Erythroblast (primary cell): ENCODE data around the gene HIC1.

ENCODE experiments used
- DNase-seq, 2 experiments: peaks; one replicate each; lab custom pipeline; 2025; lab: John Stamatoyannopoulos, UW
- GATA1 ChIP-seq: IDR thresholded peaks from 2 replicates; pipeline ENCODE4 v1.6.1; 2011; ENCODE audit warnings: low read depth, mild to moderate bottlenecking, control low read depth, low read length, moderate library complexity
- POLR2A ChIP-seq: IDR thresholded peaks from 2 replicates; pipeline ENCODE4 v1.6.1; 2011; ENCODE audit warnings: mild to moderate bottlenecking, low read length

HIC1 gene

GRCh38 chr17:2034157-2034556 lies 20.7 kb upstream of the HIC1 start:
- DNase-seq, result no peak
- no peak for TF ChIP-seq GATA1
- TF ChIP-seq POLR2A, result no peak

DNA sequence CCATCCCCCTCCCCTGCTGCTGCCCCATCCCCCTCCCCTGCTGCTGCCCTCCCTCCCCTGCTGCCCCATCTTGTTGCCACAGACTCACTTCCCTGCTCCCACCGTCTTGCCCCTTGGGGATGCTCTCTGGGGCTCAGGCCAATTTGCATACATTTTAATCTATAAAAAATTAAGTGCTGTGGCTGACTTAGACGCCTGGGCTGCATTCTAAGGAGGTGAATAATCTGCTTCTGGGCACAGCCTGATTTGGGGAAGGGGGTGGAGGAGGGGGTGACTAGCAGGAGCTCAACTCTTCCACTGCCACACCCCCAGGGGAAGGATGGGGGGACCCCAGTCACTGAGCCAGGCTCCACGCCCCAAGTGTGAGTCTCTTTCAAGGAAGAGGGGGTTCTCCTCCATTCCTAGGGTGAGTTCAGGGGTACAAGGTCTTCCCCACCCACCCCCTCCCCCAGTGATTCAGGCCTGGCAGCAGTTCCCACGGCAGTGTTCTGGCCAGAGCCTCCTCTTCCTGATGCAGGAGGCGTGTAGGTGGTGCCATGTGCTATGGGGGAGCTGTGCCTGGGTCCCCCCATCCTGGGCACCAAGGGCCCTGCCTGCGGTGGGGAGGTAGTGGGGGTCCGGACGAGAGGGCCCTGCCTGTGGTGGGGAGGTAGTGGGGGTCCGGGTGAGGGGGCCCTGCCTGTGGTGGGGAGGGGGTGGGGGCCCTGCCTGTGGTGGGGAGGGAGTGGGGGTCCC lies 19.9 kb upstream of the HIC1 start:
- TF ChIP-seq POLR2A (no peak), GATA1 (no peak)
- no peak for DNase-seq

- TF ChIP-seq GATA1 (no peak), POLR2A (no peak)
- no peak for DNase-seq
Observed at GRCh38 chr17:2035541-2036488, 19.1 kb upstream of the HIC1 start.

DNA sequence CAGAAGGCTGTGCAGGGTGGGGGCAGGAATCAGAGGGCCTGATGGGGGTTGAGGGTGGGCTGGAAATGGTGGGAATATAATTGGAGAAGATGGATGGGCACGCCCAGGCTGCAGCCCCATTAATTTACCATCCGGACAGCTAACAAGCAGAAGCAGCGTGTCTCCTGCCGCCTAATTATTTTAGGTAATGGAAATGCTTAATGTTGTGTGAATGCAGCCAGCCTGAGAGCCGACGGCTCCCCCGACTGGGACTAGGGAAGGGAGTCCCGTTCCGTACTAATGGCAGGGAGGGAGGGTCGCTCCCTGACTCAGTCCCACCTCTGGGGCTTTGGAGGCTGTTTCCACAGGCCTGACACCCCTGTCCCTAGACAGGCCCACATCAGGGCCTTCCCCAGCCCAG lies 17.7 kb upstream of the HIC1 start:
- TF ChIP-seq GATA1 (no peak), POLR2A (no peak)
- no peak for DNase-seq

GRCh38 chr17:2040219-2040827 lies 14.6 kb upstream of the HIC1 start:
- DNase-seq, result no peak
- TF ChIP-seq POLR2A, result no peak
- TF ChIP-seq GATA1, result no peak

DNA sequence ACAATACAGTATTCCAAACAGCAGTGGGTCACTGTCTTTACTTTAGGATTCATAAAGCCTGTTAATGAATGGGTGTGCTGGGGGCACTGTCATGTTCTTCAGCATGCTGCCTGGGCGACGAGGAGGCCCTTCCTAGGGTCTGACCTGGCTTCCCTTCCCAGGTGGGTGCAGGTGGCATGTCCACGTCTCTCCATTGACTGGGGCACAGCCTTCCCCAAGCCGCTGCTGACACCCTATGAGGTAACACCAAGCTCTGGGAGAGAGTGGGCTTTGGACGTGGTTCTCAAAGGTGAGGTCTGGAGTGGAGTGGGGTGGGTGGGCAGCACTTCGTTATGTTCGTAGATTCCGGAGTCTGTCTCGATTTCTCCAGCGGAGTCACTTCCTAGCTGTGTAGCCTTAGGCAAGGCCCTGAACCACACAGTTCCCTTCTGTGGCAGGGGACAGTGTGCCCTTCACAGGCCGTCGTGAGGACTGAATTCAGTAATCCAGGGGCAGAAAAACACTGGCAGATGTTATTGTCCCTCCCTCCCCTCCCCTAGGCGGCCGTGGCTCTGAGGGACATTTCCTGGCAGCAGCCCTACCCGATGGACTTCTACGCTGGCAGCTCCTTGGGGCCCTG lies 13.9 kb upstream of the HIC1 start:
- TF ChIP-seq GATA1, result no peak
- TF ChIP-seq POLR2A, result no peak
- no peak for DNase-seq

- TF ChIP-seq POLR2A (peak; percentile 85), GATA1 (no peak)
- peak; percentile 96 to 98 for DNase-seq
Observed at GRCh38 chr17:2041561-2042389, 13.1 kb upstream of the HIC1 start, which contains the start of gene OVCA2. Gene OVCA2, plus strand, starts transcription at chr17:2042022. Its CDS starts 26 bp downstream, at chr17:2042048.

DNA sequence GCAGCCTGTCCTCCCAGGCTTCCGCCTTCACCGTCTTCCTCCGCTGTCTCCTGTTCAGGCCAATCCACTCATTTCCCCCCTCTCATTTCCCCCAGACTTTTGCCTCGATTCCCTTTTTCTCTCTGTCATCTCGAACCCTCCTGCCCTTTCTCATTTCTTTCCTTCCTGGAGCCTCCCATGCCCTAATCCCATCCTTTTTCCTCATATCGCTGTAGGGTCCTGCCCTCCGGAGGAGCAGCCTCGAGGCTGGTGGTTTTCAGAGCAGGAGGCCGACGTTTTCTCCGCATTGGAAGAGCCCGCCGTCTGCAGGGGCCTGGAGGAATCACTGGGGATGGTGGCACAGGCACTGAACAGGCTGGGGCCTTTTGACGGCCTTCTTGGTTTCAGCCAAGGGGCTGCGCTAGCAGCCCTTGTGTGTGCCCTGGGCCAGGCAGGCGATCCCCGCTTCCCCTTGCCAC lies 12.5 kb upstream of the HIC1 start:
- TF ChIP-seq POLR2A, result no peak

GRCh38 chr17:2042933-2043332 lies 12.0 kb upstream of the HIC1 start:
- TF ChIP-seq GATA1 (no peak), POLR2A (no peak)
- DNase-seq, result no peak

More for the DNA sequence above, 12.5 kb upstream of the HIC1 start:
- DNase-seq, result peak; percentile 57 to 59

DNA sequence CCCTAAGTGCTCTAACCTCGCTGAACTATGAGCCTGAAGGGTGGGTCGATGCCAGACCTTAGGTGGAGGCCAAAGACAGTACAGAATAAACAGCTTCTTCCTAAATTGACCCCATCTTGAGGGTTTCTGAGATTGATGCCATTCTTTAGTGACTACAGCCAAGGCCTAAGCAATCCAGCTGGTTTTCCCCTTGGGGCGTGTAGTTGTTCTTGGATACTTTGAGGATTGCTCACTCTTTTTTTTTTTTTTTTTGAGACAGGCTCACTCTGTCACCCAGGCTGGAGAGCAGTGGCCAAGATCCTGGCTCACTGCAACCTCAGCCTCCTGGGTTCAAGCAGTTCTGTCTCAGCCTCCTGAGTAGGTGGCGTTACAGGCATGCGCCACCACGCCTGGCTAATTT lies 11.1 kb upstream of the HIC1 start:
- TF ChIP-seq GATA1 (no peak), POLR2A (no peak)
- no peak for DNase-seq

DNA sequence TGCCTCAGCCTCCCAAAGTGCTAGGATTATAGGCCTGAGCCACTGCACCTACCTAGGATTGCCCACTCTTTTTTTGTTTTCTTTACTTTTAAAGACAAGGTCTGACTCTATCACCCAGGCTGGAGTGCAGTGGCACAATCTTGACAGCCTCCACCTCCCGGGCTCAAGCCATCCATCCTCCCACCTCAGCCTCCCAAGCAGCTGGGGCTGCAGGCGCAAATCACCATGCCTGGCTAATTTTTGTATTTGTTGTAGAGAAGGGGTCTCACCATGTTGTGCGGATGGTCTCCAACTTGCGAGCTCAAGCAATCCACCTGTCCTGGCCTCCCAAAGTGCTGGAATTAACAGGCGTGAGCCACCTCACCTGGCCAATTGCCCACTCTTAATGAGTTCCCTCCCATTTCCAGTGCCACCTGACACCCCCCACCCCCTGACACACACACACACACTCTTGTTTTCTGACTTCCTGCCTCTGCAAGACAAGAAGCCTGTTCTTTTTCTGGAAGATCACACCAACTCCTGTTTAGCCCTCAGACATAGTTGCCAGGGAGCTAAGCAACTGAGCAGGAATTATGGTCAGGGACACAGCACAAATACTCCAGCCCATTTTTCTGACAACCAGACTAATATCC lies 10.5 kb upstream of the HIC1 start:
- no peak for TF ChIP-seq GATA1
- no peak for TF ChIP-seq POLR2A
- DNase-seq, result no peak

DNA sequence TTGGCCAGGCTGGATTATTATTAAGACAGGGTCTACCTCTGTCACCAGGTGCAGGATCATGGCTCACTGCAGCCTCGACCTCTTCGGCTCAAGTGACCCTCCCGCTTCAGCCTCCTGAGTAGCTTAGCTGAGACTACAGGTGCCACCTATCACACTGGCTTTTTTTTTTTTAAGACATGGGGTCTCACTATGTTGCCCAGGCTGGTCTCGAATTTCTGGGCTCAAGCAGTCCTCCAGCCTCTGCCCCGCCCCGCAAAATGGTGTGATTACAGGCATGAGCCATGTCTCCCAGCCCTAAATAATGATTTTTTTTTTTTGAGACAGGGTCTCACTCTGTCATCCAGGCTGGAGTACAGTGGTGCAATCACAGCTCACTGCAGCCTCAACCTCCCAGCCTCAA lies 7.3 kb upstream of the HIC1 start:
- no peak for TF ChIP-seq GATA1
- no peak for TF ChIP-seq POLR2A
- no peak for DNase-seq
